ENCODE measurements around the gene SPIRE1.

GRCh38 chr18:12479536-12479935 lies 178.4 kb downstream of the SPIRE1 start:
- no peak for TF ChIP-seq RAD21 (conservative IDR thresholded peaks at IDR 0.05)
- TF ChIP-seq CTCF (IDR thresholded peaks at IDR 0.05; ENCODE audit: poor library complexity, severe bottlenecking), result no peak
- TF ChIP-seq POLR2AphosphoS5 (IDR thresholded peaks at IDR 0.05), result no peak
- no peak for TF ChIP-seq EZH2 (IDR thresholded peaks at IDR 0.05; ENCODE audit: borderline replicate concordance, insufficient read depth, low read length, poor library complexity, severe bottlenecking)
- TF ChIP-seq REST (IDR thresholded peaks at IDR 0.05; ENCODE audit: borderline replicate concordance), result no peak
- no peak for TF ChIP-seq MXI1 (conservative IDR thresholded peaks at IDR 0.05; ENCODE audit: poor library complexity, severe bottlenecking)
- no peak for TF ChIP-seq SMC3 (conservative IDR thresholded peaks at IDR 0.05; ENCODE audit: poor library complexity)

Data from neural cell (in vitro differentiated cells).